ENCODE data around the gene EHMT1.
A peak's percentile ranks its signal among the peaks of the same experiment; 100 is the strongest.

The EHMT1 gene

DNA sequence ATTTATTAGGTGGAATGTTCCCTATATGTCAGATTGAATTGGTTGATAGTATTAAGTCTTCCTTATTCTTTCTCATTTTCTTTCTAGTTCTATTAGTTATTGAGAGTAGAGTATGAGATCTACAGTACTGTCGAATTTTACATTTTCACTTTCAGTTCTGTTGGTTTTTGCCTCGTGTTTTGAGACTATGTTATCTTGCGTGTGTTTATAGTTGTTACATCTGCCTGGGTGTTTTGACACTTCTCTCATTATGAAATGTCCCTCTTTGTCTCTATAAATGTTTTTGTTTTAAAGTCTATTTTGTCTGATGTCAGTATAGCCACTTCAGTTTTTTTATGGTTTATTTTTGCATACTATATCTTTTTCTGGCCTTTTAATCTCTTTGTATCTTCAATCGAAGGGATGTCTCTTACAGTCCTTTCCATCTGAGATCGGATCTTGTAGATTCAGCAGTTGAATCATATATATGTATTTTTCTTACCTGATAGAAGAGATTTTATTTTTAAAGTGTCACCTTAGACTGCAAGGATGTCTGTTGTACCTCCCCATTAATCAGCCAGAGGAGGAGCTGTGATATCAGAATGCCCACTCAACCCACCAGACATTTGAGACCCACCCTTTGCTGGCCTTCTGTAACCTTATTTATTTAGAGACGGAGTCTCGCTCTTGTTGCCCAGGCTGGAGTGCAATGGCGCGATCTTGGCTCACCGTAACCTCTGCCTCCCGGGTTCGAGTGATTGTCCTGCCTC lies 20.7 kb downstream of the EHMT1 start:
- Histone ChIP-seq H3K27me3 (ENCODE audit: insufficient read depth, low read length) (no peaks in the 10 kb centered on the region), H3K9me3 (ENCODE audit: low read length) (no peaks in the 10 kb centered on the region), H3K36me3 (ENCODE audit: insufficient read depth, low read length) (peaks cover 30% of the 10 kb centered on the region), H3K9ac (ENCODE audit: low read length) (peak overlapping the region; percentile 45), H3K4me1 (ENCODE audit: insufficient read depth, low read length, severe bottlenecking) (peaks cover 29% of the 10 kb centered on the region), H2AFZ (ENCODE audit: low read length) (no peak overlapping the region), H3K79me2 (ENCODE audit: insufficient read depth, low read length) (peaks cover 85% of the 10 kb centered on the region), H3F3A (ENCODE audit: insufficient read depth, low read length) (no peaks in the 10 kb centered on the region), H3K27ac (ENCODE audit: low read depth, low read length, poor library complexity, severe bottlenecking) (peak overlapping the region; percentile 46), H3K4me2 (ENCODE audit: low read length) (peak overlapping the region; percentile 62), H3K4me3 (ENCODE audit: low read depth, low read length, poor library complexity, severe bottlenecking) (peak overlapping the region; percentile 37), H3K9me2 (ENCODE audit: low read depth, low read length) (no peaks in the 10 kb centered on the region), H4K20me1 (ENCODE audit: insufficient read depth, low read length) (no peaks in the 10 kb centered on the region)
- TF ChIP-seq EZH2 (IDR thresholded peaks at IDR 0.05; ENCODE audit: borderline replicate concordance, low read length) (no peak), CTCF (IDR thresholded peaks at IDR 0.05; ENCODE audit: low read length) (no peak)

GRCh38 chr9:137640862-137641261 lies 22.1 kb downstream of the EHMT1 start:
- Histone ChIP-seq H4K20me1 (ENCODE audit: insufficient read depth, low read length) (no peaks in the 10 kb centered on the region), H3K9me3 (ENCODE audit: low read length) (no peaks in the 10 kb centered on the region), H3K4me1 (ENCODE audit: insufficient read depth, low read length, severe bottlenecking) (peaks cover 29% of the 10 kb centered on the region), H3K9ac (ENCODE audit: low read length) (no peak overlapping the region), H3F3A (ENCODE audit: insufficient read depth, low read length) (no peaks in the 10 kb centered on the region), H3K79me2 (ENCODE audit: insufficient read depth, low read length) (peaks cover 85% of the 10 kb centered on the region), H2AFZ (ENCODE audit: low read length) (no peak overlapping the region), H3K4me3 (ENCODE audit: low read depth, low read length, poor library complexity, severe bottlenecking) (no peak overlapping the region), H3K9me2 (ENCODE audit: low read depth, low read length) (no peaks in the 10 kb centered on the region), H3K4me2 (ENCODE audit: low read length) (no peak overlapping the region), H3K27me3 (ENCODE audit: insufficient read depth, low read length) (no peaks in the 10 kb centered on the region), H3K36me3 (ENCODE audit: insufficient read depth, low read length) (peaks cover 30% of the 10 kb centered on the region), H3K27ac (ENCODE audit: low read depth, low read length, poor library complexity, severe bottlenecking) (no peak overlapping the region)
- TF ChIP-seq EZH2 (IDR thresholded peaks at IDR 0.05; ENCODE audit: borderline replicate concordance, low read length) (no peak), CTCF (IDR thresholded peaks at IDR 0.05; ENCODE audit: low read length) (no peak)

- H3K27me3 ChIP-seq (ENCODE audit: insufficient read depth, low read length) = no peaks in the 10 kb centered on the region
- H3K79me2 ChIP-seq (ENCODE audit: insufficient read depth, low read length) = peaks cover 89% of the 10 kb centered on the region
- H3K9me2 ChIP-seq (ENCODE audit: low read depth, low read length) = no peaks in the 10 kb centered on the region
- TF ChIP-seq EZH2 (IDR thresholded peaks at IDR 0.05; ENCODE audit: borderline replicate concordance, low read length) = no peak
- no peak for TF ChIP-seq CTCF (IDR thresholded peaks at IDR 0.05; ENCODE audit: low read length)
- no peak overlapping the region for H2AFZ ChIP-seq (ENCODE audit: low read length)
- H3K9ac ChIP-seq (ENCODE audit: low read length) = no peak overlapping the region
- no peak overlapping the region for H3K4me3 ChIP-seq (ENCODE audit: low read depth, low read length, poor library complexity, severe bottlenecking)
- no peak overlapping the region for H3K27ac ChIP-seq (ENCODE audit: low read depth, low read length, poor library complexity, severe bottlenecking)
- H3K4me1 ChIP-seq (ENCODE audit: insufficient read depth, low read length, severe bottlenecking) = peaks cover 20% of the 10 kb centered on the region
- no peaks in the 10 kb centered on the region for H3F3A ChIP-seq (ENCODE audit: insufficient read depth, low read length)
- no peak overlapping the region for H3K4me2 ChIP-seq (ENCODE audit: low read length)
- H3K36me3 ChIP-seq (ENCODE audit: insufficient read depth, low read length) = peaks cover 39% of the 10 kb centered on the region
- no peaks in the 10 kb centered on the region for H4K20me1 ChIP-seq (ENCODE audit: insufficient read depth, low read length)
- H3K9me3 ChIP-seq (ENCODE audit: low read length) = no peaks in the 10 kb centered on the region
These were observed 23.4 kb downstream of the EHMT1 start for GRCh38 chr9:137642118-137642601.

Data from OCI-LY1 (cell line).